ENCODE results near the gene SIGMAR1. TPM values are rescaled to one million over a fixed set of nuclear protein-coding genes. Genes with fewer than 3 reads are reported as not detected.
"Not testable (repeated sequence)": the region's sequence is repeated elsewhere in the genome, so short reads cannot be mapped to it uniquely, and the experiment has no call there.

SIGMAR1 gene
- total RNA-seq, 1 donor from 2014 or later = 44.4 TPM

DNA sequence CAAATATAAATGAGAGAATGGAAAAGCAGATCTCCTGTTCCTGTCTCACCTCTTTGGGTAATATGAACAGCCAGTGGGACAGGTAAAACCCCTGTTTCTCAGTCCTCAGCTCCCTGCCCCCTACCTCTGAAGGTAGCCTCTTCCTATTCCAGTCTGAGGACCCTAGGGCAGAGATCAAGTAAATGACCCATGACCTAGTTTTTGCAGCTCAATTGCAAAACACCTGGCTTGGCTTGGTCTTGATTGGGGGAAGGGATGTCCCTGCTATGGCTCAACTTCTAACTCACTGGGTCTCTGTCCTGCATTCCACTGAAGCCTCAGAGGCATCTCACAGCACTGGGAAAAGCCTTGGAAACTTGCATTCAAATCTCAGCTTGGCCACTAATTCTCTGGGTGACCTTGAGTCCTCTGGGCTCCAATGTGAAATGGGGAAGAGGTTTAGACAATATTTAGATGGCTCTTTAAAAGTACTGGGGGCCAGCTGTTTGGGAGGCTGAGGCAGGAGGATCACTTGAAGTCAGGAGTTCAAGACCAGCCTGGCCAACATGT, 7.3 kb upstream of the SIGMAR1 start:
- peaks cover 2% of the 10 kb centered on the region for H3K9me3 Mint-ChIP-seq (ENCODE audit: unreplicated experiment)
- H3K4me3 Mint-ChIP-seq (ENCODE audit: unreplicated experiment) = no peak overlapping the region
- H3K27ac Mint-ChIP-seq (ENCODE audit: unreplicated experiment) = no peak overlapping the region
- peaks cover 8% of the 10 kb centered on the region for H3K36me3 Mint-ChIP-seq (ENCODE audit: unreplicated experiment)
- TF ChIP-seq, protein P1, sequence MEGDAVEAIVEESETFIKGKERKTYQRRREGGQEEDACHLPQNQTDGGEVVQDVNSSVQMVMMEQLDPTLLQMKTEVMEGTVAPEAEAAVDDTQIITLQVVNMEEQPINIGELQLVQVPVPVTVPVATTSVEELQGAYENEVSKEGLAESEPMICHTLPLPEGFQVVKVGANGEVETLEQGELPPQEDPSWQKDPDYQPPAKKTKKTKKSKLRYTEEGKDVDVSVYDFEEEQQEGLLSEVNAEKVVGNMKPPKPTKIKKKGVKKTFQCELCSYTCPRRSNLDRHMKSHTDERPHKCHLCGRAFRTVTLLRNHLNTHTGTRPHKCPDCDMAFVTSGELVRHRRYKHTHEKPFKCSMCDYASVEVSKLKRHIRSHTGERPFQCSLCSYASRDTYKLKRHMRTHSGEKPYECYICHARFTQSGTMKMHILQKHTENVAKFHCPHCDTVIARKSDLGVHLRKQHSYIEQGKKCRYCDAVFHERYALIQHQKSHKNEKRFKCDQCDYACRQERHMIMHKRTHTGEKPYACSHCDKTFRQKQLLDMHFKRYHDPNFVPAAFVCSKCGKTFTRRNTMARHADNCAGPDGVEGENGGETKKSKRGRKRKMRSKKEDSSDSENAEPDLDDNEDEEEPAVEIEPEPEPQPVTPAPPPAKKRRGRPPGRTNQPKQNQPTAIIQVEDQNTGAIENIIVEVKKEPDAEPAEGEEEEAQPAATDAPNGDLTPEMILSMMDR (IDR thresholded peaks at IDR 0.05; ENCODE audit: partially characterized antibody, unreplicated experiment) = no peak
- H3K27me3 Mint-ChIP-seq (ENCODE audit: unreplicated experiment) = peaks cover 6% of the 10 kb centered on the region
- peaks cover 8% of the 10 kb centered on the region for H3K4me1 Mint-ChIP-seq (ENCODE audit: low read depth, unreplicated experiment)
- no peak for DNase-seq

DNA sequence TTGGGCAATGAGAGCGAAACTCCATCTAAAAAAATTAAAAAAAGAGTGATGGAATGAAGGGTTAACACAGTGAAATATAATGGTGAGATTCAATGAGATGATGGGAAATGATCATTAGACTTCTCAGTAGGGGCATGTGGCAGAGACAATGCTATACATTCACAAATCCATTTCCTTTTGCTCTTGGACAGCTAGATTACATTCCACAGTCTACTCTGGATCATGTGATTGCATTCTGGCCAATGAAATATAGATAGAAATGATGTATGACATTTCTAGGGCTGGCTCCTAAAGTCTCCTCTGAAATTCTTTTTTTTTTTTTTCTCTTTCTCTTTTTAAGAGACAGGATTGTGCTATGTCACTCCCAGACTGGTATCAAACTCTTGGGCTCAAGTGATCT, 5.1 kb upstream of the SIGMAR1 start:
- TF ChIP-seq, protein P1 (IDR thresholded peaks at IDR 0.05; ENCODE audit: partially characterized antibody, unreplicated experiment) = no peak
- Mint-ChIP-seq H3K27ac (ENCODE audit: unreplicated experiment) (no peak overlapping the region), H3K9me3 (ENCODE audit: unreplicated experiment) (peaks cover 4% of the 10 kb centered on the region), H3K27me3 (ENCODE audit: unreplicated experiment) (peaks cover 7% of the 10 kb centered on the region), H3K4me3 (ENCODE audit: unreplicated experiment) (no peak overlapping the region), H3K36me3 (ENCODE audit: unreplicated experiment) (no peaks in the 10 kb centered on the region), H3K4me1 (ENCODE audit: low read depth, unreplicated experiment) (peaks cover 11% of the 10 kb centered on the region)
- DNase-seq = no peak

DNA sequence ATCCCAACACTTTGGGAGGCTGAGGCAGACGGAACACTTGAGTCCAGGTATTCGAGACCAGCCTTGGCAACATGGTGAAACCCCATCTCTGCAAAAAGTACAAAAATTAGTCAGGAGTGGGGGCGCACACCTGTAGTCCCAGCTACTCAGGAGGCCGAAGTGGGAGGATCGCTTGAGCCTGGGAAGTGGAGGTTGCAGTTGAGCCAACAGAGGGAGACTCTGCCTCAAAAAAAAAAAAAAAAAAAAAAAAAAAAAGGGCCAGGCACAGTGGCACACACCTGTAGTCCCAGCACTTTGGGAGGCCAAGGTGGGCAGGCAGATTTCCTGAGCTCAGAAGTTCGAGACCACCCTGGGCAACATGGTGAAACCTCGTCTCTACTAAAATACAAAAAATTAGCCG, 1.7 kb upstream of the SIGMAR1 start:
- H3K27ac Mint-ChIP-seq (ENCODE audit: unreplicated experiment); H3K36me3 Mint-ChIP-seq (ENCODE audit: unreplicated experiment); DNase-seq; H3K9me3 Mint-ChIP-seq (ENCODE audit: unreplicated experiment); H3K4me3 Mint-ChIP-seq (ENCODE audit: unreplicated experiment); H3K27me3 Mint-ChIP-seq (ENCODE audit: unreplicated experiment): not testable (repeated sequence)
- peaks cover 15% of the 10 kb centered on the region for H3K4me1 Mint-ChIP-seq (ENCODE audit: low read depth, unreplicated experiment)

DNA sequence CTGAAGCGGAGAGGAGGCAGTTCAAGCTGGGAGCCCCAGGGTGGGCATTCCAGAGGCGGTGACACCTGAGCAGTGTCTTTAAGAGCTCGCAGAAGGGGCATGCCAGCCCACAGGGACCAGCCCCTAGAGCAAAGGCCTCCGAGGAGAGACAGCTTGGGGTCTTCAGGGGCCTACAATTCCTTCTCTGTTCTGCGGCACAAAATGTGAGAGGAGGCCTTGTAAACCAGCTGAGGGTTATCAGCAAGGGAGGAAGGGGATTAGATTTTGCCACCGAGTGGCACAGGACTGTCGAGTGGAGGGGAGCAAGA, 505 bp upstream of the SIGMAR1 start:
- TF ChIP-seq, protein P1 (IDR thresholded peaks at IDR 0.05; ENCODE audit: partially characterized antibody, unreplicated experiment) = no peak
- Mint-ChIP-seq H3K9me3 (ENCODE audit: unreplicated experiment) (peaks cover 4% of the 10 kb centered on the region), H3K4me1 (ENCODE audit: low read depth, unreplicated experiment) (peaks cover 21% of the 10 kb centered on the region), H3K36me3 (ENCODE audit: unreplicated experiment) (no peaks in the 10 kb centered on the region), H3K27me3 (ENCODE audit: unreplicated experiment) (peaks cover 4% of the 10 kb centered on the region), H3K27ac (ENCODE audit: unreplicated experiment) (peak overlapping the region; percentile 87), H3K4me3 (ENCODE audit: unreplicated experiment) (peak overlapping the region; percentile 83)
- DNase-seq = no peak

DNA sequence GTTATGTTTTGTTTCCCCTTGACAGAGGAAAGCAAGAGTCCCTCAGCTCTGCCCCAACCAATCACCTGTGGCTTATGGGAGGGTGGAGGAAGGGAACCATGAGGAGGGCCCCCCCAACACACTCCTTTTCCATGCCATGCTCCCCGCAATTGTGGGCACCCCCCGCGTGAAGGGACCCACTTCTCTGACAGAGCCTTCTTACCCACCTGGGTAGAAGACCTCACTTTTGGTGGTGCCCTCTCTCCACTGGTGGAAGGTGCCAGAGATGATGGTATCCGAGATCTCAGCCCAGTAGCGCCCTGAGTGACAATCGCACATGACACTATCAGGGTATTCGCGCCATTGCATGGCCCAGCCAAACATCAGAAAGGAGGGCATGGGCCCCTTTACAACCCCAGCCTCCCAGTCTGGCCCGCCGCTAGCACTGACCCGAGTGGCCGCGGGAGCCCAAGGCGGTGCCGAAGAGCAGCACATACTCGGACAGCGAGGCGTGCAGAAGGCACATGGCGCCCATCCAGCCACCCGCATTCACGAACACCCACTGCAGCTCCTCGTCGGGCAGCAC, 714 bp downstream of the SIGMAR1 start:
- Mint-ChIP-seq H3K4me3 (ENCODE audit: unreplicated experiment) (peak overlapping the region; percentile 91), H3K27me3 (ENCODE audit: unreplicated experiment) (peaks cover 9% of the 10 kb centered on the region), H3K9me3 (ENCODE audit: unreplicated experiment) (peaks cover 6% of the 10 kb centered on the region), H3K4me1 (ENCODE audit: low read depth, unreplicated experiment) (peaks cover 21% of the 10 kb centered on the region), H3K27ac (ENCODE audit: unreplicated experiment) (peak overlapping the region; percentile 38), H3K36me3 (ENCODE audit: unreplicated experiment) (no peaks in the 10 kb centered on the region)
- TF ChIP-seq, protein P1 (IDR thresholded peaks at IDR 0.05; ENCODE audit: partially characterized antibody, unreplicated experiment) = no peak
- no peak for DNase-seq

Data from glutamatergic neuron (in vitro differentiated cells).